ENCODE data around the gene RNU6-8. TPM values are rescaled to one million over a fixed set of nuclear protein-coding genes. Genes with fewer than 3 reads are reported as not detected.

The RNU6-8 gene
- total RNA-seq, 1 experiment from 2014 or later = not detected

GRCh38 chr14:32250681-32251080 lies 47.6 kb upstream of the RNU6-8 start:
- no TSS peak for BruUV-seq (replicated peaks)

More at GRCh38 chr14:32250681-32251080, 47.6 kb upstream of the RNU6-8 start:
- TF ChIP-seq EGR1 (IDR thresholded peaks at IDR 0.05; ENCODE audit: low read depth) = no peak
- TF ChIP-seq POLR2A (IDR thresholded peaks at IDR 0.05; ENCODE audit: borderline replicate concordance, extremely low read depth, insufficient read depth, insufficient read length) = no peak
- no peak for TF ChIP-seq POLR2AphosphoS5 (IDR thresholded peaks at IDR 0.05; ENCODE audit: low read depth, low read length)
- TF ChIP-seq EZH2 (IDR thresholded peaks at IDR 0.05) = no peak
- no peak for TF ChIP-seq MAX (IDR thresholded peaks at IDR 0.05)
- TF ChIP-seq REST (IDR thresholded peaks at IDR 0.05; ENCODE audit: low read depth) = no peak
- no peak for TF ChIP-seq ZBTB33 (IDR thresholded peaks at IDR 0.05; ENCODE audit: extremely low read depth, insufficient replicate concordance, low read length)
- TF ChIP-seq YY1 (IDR thresholded peaks at IDR 0.05; ENCODE audit: extremely low read depth, insufficient replicate concordance, low read depth, low read length) = no peak
- H3K4me2 ChIP-seq (ENCODE audit: low read length) = no peak overlapping the region
- no peaks in the 10 kb centered on the region for H3K27me3 ChIP-seq (ENCODE audit: insufficient read depth, low read length)
- H3K4me1 ChIP-seq (ENCODE audit: control insufficient read depth in 1 of 2, insufficient read depth in 2 of 2, low read length in 2 of 2) = peaks cover 0 to 10% of the 10 kb centered on the region in 2 experiments; a peak in 2 of 4 replicates
- ChIA-PET CTCF (interaction anchor here (1.0 to 5.4 kb wide), 6 partner anchors 174 to 740 kb away, joined by 3 to 73 read pairs (median 9); partner anchors contain the start of gene ARHGAP5), RAD21 (ENCODE audit: low non-redundant PET in 1 of 2, low total read pairs in 2 of 2, uncharacterized antibody in 2 of 2, unreplicated experiment in 2 of 2) (interaction anchor here in 1 of 2 experiments (1.0 kb wide), 1 partner anchor 316 kb away, joined by 3 read pairs; no protein-coding TSS in a partner anchor), POLR2A (no interaction called here)
- H3K9me2 ChIP-seq (ENCODE audit: insufficient read depth) = no peaks in the 10 kb centered on the region
- H3K4me3 ChIP-seq (replicated peaks in 1 of 2; ENCODE audit: low read depth in 1 of 2, low read length in 2 of 2) = no peak overlapping the region
- no peak overlapping the region for H3K9ac ChIP-seq (ENCODE audit: low read length)
- no peaks in the 10 kb centered on the region for H3K9me3 ChIP-seq (ENCODE audit: control insufficient read depth in 1 of 2, insufficient read depth in 1 of 2, low read depth in 1 of 2, low read length in 2 of 2)
- ATAC-seq (no peak), DNase-seq (ENCODE audit: low read depth, low spot score) (no peak)
- H3K79me2 ChIP-seq (ENCODE audit: insufficient read depth, low read length) = no peaks in the 10 kb centered on the region
- H3K27ac ChIP-seq (ENCODE audit: low read depth, low read length) = no peak overlapping the region
- no peaks in the 10 kb centered on the region for H4K20me1 ChIP-seq (ENCODE audit: insufficient read depth)
- H3K36me3 ChIP-seq (ENCODE audit: control insufficient read depth in 1 of 2, insufficient read depth in 2 of 2, low read length in 2 of 2) = no peaks in the 10 kb centered on the region
- intact Hi-C loops (cut with micrococcal nuclease) = loop anchor here (5.0 to 10.0 kb wide), 3 partner anchors 132 to 896 kb away; partner anchors contain the start of gene DTD2
- no peak overlapping the region for H2AFZ ChIP-seq (ENCODE audit: low read depth, low read length, poor library complexity, severe bottlenecking)
